Trophoblast cell (in vitro differentiated cells and primary cell): ENCODE results near the gene FKBP10.

ENCODE experiments used
- DNase-seq, 2 donors: peaks; one replicate each; pipeline ENCODE4 v3.0.0-alpha.2; 2016
- H2AFZ ChIP-seq: 2 replicates; pipeline ENCODE4 v1.6.1; 2013; ENCODE audit warnings: low read length, moderate library complexity, mild to moderate bottlenecking; ENCODE audit not compliant: insufficient read depth, poor library complexity
- H2AK5ac ChIP-seq: 2 replicates; pipeline ENCODE4 v1.6.1; 2013; ENCODE audit warnings: mild to moderate bottlenecking, low read length
- H2BK120ac ChIP-seq: 2 replicates; pipeline ENCODE4 v1.6.1; 2013; ENCODE audit warnings: low read length, mild to moderate bottlenecking, moderate library complexity; ENCODE audit not compliant: insufficient read depth, poor library complexity
- H2BK12ac ChIP-seq: 2 replicates; pipeline ENCODE4 v1.6.1; 2013; ENCODE audit warnings: mild to moderate bottlenecking, low read length, moderate library complexity
- H2BK5ac ChIP-seq: 2 replicates; pipeline ENCODE4 v1.6.1; 2013; ENCODE audit warnings: low read length, low read depth, moderate library complexity, mild to moderate bottlenecking; ENCODE audit not compliant: poor library complexity
- H3K14ac ChIP-seq: 2 replicates; pipeline ENCODE4 v1.6.1; 2013; ENCODE audit warnings: mild to moderate bottlenecking, low read length
- H3K18ac ChIP-seq: 2 replicates; pipeline ENCODE4 v1.6.1; 2013; ENCODE audit warnings: mild to moderate bottlenecking, low read length
- H3K23ac ChIP-seq: 2 replicates; pipeline ENCODE4 v1.6.1; 2013; ENCODE audit warnings: low read length
- H3K27ac ChIP-seq: 2 replicates; pipeline ENCODE4 v1.5.1; 2013; ENCODE audit warnings: low read depth, mild to moderate bottlenecking, inconsistent platforms, low read length, moderate library complexity
- H3K27me3 ChIP-seq: 2 replicates; pipeline ENCODE4 v1.6.1; 2013; ENCODE audit warnings: inconsistent platforms, mild to moderate bottlenecking, low read length, moderate library complexity; ENCODE audit not compliant: insufficient read depth
- H3K36me3 ChIP-seq, 2 experiments: 1 replicate in 1 of 2; 2 replicates in 1 of 2; pipeline ENCODE4 v1.6.1; 2013; ENCODE audit warnings: low read length in 2 of 2, mild to moderate bottlenecking in 2 of 2, moderate library complexity in 1 of 2; ENCODE audit not compliant: insufficient read depth in 2 of 2, control insufficient read depth in 1 of 2
- H3K4ac ChIP-seq: 2 replicates; pipeline ENCODE4 v1.6.1; 2013; ENCODE audit warnings: low read depth, mild to moderate bottlenecking, low read length, moderate library complexity
- H3K4me1 ChIP-seq, 2 experiments: 1 replicate in 1 of 2; 2 replicates in 1 of 2; pipeline ENCODE4 v1.6.1; 2013; ENCODE audit warnings: low read length in 2 of 2, mild to moderate bottlenecking in 2 of 2, moderate library complexity in 1 of 2; ENCODE audit not compliant: insufficient read depth in 2 of 2, control insufficient read depth in 1 of 2
- H3K4me2 ChIP-seq: 2 replicates; pipeline ENCODE4 v1.6.1; 2013; ENCODE audit warnings: inconsistent platforms, mild to moderate bottlenecking, low read length, moderate library complexity
- H3K4me3 ChIP-seq: 2 replicates; pipeline ENCODE4 v1.5.1; 2013; ENCODE audit warnings: mild to moderate bottlenecking, low read depth, low read length, inconsistent platforms
- H3K79me1 ChIP-seq: one replicate; pipeline ENCODE4 v1.6.1; 2013; ENCODE audit warnings: low read length
- H3K79me2 ChIP-seq: 2 replicates; pipeline ENCODE4 v1.6.1; 2013; ENCODE audit warnings: low read length, mild to moderate bottlenecking; ENCODE audit not compliant: control insufficient read depth, insufficient read depth, poor library complexity
- H3K9ac ChIP-seq: 2 replicates; pipeline ENCODE4 v1.6.1; 2013; ENCODE audit warnings: mild to moderate bottlenecking, low read length
- H3K9me3 ChIP-seq: 2 replicates; pipeline ENCODE4 v1.6.1; 2013; ENCODE audit warnings: low read depth, mild to moderate bottlenecking, control low read depth, inconsistent platforms, low read length; ENCODE audit not compliant: insufficient read depth
- H4K12ac ChIP-seq: 2 replicates; pipeline ENCODE4 v1.6.1; 2013; ENCODE audit warnings: low read depth, mild to moderate bottlenecking, low read length, moderate library complexity
- H4K8ac ChIP-seq: 2 replicates; pipeline ENCODE4 v1.6.1; 2013; ENCODE audit warnings: low read depth, mild to moderate bottlenecking, low read length, moderate library complexity
- H4K91ac ChIP-seq: one replicate; pipeline ENCODE4 v1.6.1; 2013; ENCODE audit warnings: low read depth, mild to moderate bottlenecking, low read length, moderate library complexity
- WGBS: extraction: QIAGEN DNeasy Blood & Tissue Kit; methylation state at CpG from one replicate; pipeline ENCODE4 v1.1.7; 2013; ENCODE audit warnings: missing lambda C conversion rate; ENCODE audit not compliant: insufficient read length, insufficient coverage; ENCODE audit errors: extremely low coverage; 5-methylcytosine and 5-hydroxymethylcytosine counted together

The FKBP10 gene

DNA sequence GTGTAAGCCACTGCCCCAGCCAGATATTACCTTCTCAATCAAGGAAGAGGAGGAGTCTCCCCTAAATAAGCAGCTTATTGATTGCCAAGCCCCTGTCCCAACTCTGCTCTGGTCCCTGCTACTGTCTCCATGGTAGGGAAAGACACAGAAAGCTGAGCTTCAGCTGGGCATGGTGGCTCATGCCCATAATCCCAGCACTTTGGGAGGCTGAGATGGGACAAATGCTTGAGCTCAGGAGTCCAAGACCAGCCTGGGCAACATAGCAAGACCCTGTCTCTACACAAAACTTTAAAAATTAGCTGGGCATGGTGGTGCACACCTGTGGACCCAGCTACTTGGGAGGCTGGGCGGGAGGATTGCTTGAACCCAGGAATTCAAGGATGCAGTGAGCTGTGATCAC lies 32.9 kb upstream of the FKBP10 start:
- H3K79me2 ChIP-seq: peaks cover 57% of the 10 kb centered on the region
- no peak overlapping the region for H4K8ac ChIP-seq
- no peak for DNase-seq
- H3K4me3 ChIP-seq: no peak overlapping the region
- no peak overlapping the region for H3K23ac ChIP-seq
- no peak overlapping the region for H2AK5ac ChIP-seq
- H3K79me1 ChIP-seq: peaks cover 26% of the 10 kb centered on the region
- H4K91ac ChIP-seq: no peak overlapping the region
- no peak overlapping the region for H3K4me2 ChIP-seq
- no peak overlapping the region for H3K9ac ChIP-seq
- H2BK120ac ChIP-seq: no peak overlapping the region
- H3K4me1 ChIP-seq: peaks cover 51% of the 10 kb centered on the region in 2 experiments
- H3K36me3 ChIP-seq: peaks cover 34 to 44% of the 10 kb centered on the region in 2 experiments
- H3K27ac ChIP-seq: no peak overlapping the region
- no peaks in the 10 kb centered on the region for H3K9me3 ChIP-seq
- H3K18ac ChIP-seq: no peak overlapping the region
- no peak overlapping the region for H2AFZ ChIP-seq
- H2BK12ac ChIP-seq: no peak overlapping the region
- no CpG with 5 or more reads among the region's 1 CpG for WGBS
- no peaks in the 10 kb centered on the region for H3K27me3 ChIP-seq
- H3K4ac ChIP-seq: peak overlapping the region; percentile 95
- no peak overlapping the region for H4K12ac ChIP-seq
- H2BK5ac ChIP-seq: no peak overlapping the region
- H3K14ac ChIP-seq: no peak overlapping the region

DNA sequence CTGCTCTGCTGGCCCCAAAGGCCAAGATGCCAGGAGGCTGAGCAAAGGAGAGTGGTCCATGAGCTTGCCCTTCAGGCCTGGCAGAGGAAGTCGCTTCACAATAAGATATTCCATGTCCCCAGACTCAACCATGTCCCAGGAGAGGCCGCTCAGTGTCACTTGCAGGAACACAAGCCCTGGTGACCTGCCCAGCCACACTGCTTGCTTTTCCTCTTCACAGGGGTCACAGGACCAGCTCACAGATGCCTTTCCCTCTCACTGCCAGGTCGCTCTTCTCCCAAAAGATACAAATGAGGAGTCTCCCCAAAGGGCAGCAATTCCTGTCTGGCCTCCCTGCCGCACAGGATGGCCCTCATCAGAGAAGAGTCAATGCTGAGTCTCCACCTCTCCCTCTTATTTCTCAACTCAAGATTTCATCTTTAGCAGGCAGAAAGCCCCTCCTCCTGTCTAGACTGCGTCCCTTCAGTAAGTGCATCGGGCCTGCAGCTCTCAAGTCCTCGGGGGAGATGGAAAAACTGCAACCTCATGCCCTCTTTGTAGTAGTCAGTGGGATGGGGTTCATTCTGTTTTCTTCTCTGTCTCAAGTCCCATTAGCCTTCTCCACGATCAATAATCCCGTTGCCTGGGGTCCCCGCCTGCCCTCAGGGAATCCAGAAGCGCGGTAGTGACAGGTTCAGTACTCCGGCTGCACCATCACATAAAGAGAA lies 31.2 kb upstream of the FKBP10 start:
- H2BK5ac ChIP-seq: peak overlapping the region; percentile 28
- peak in 1 of 2 donors; percentile 37 for DNase-seq
- H3K14ac ChIP-seq: no peak overlapping the region
- peaks cover 22 to 30% of the 10 kb centered on the region in 2 experiments for H3K36me3 ChIP-seq
- no peak overlapping the region for H3K4me3 ChIP-seq
- H2BK12ac ChIP-seq: no peak overlapping the region
- no peak overlapping the region for H4K12ac ChIP-seq
- peak overlapping the region; percentile 68 for H3K27ac ChIP-seq
- no peak overlapping the region for H4K8ac ChIP-seq
- H3K4me2 ChIP-seq: peak overlapping the region; percentile 23
- no CpG with 5 or more reads among the region's 13 CpGs for WGBS
- H3K27me3 ChIP-seq: no peaks in the 10 kb centered on the region
- peaks cover 61% of the 10 kb centered on the region for H3K79me2 ChIP-seq
- H2AFZ ChIP-seq: peak overlapping the region; percentile 37
- no peak overlapping the region for H2AK5ac ChIP-seq
- H3K18ac ChIP-seq: no peak overlapping the region
- H4K91ac ChIP-seq: peak overlapping the region; percentile 4
- H3K4me1 ChIP-seq: peaks cover 38 to 40% of the 10 kb centered on the region in 2 experiments
- peak overlapping the region; percentile 59 for H3K4ac ChIP-seq
- peaks cover 30% of the 10 kb centered on the region for H3K79me1 ChIP-seq
- no peaks in the 10 kb centered on the region for H3K9me3 ChIP-seq
- no peak overlapping the region for H2BK120ac ChIP-seq
- H3K23ac ChIP-seq: no peak overlapping the region
- H3K9ac ChIP-seq: no peak overlapping the region

DNA sequence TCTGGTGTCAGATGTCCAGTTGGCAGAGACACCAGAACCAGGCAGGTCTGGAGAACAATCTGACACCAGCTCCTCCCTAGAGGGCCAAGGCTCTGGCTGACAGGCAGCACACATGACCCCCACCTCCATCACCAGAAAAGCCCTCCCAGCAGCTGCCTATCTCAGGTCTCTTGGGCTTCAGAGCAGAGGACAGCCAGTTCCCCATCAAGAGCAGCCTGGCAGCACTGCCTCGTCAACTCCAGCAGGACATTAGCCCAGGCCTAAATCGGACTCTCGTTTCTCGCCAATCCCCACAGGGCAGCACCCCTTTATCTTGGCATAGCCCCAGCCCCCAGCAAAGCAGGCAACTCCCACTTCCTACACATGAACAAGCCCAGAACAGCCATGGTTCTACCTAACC lies 30.7 kb upstream of the FKBP10 start:
- Histone ChIP-seq H3K9me3 (no peaks in the 10 kb centered on the region), H3K23ac (peak overlapping the region; percentile 58), H2AK5ac (peak overlapping the region; percentile 27), H3K36me3 (peaks cover 19 to 27% of the 10 kb centered on the region in 2 experiments), H4K8ac (peak overlapping the region; percentile 33), H2BK12ac (peak overlapping the region; percentile 37), H2BK5ac (peak overlapping the region; percentile 35), H4K12ac (no peak overlapping the region), H4K91ac (peak overlapping the region; percentile 4), H3K79me1 (peaks cover 30% of the 10 kb centered on the region), H3K4me3 (no peak overlapping the region), H3K79me2 (peaks cover 59% of the 10 kb centered on the region), H2BK120ac (no peak overlapping the region), H3K14ac (peak overlapping the region; percentile 38), H3K4ac (peak overlapping the region; percentile 59), H2AFZ (peak overlapping the region; percentile 15), H3K4me2 (peak overlapping the region; percentile 23), H3K27me3 (no peaks in the 10 kb centered on the region), H3K27ac (peak overlapping the region; percentile 68), H3K9ac (peak overlapping the region; percentile 51), H3K4me1 (peaks cover 36 to 37% of the 10 kb centered on the region in 2 experiments), H3K18ac (peak overlapping the region; percentile 51)
- WGBS: no CpG with 5 or more reads among the region's 4 CpGs
- no peak for DNase-seq

DNA sequence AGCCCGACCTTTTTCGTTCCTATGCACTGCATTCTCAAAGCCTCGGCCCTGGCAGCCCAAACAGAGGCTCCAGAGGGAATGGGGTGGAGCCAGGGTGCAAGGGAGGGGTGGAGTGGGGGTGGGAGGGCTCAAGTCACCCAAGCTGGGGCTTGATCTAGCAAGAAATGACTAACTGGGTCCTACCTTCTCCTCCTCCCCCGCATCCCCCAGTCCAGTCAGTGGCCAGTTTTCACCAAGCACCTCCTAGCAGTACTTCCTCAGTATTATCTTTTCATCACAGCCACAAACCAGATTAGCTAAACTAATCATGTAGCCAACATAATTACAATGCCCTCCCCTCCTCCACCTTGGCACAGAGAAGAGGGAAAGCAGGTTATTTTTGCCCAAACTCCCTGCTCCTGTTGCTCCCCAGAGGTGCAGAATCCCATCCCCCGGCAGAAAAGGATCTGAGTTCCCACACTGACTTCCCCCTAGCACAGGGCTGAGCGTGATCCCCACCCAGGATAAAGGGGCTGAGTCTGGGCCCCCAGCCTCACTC lies 28.5 kb upstream of the FKBP10 start:
- H3K4me3 ChIP-seq: peak overlapping the region; percentile 51

More for the DNA sequence above, 28.5 kb upstream of the FKBP10 start:
- Histone ChIP-seq H3K4ac (peak overlapping the region; percentile 94), H3K79me1 (peaks cover 26% of the 10 kb centered on the region), H3K18ac (peak overlapping the region; percentile 79), H3K4me2 (peak overlapping the region; percentile 83), H3K9ac (peak overlapping the region; percentile 71), H3K4me1 (peaks cover 25 to 27% of the 10 kb centered on the region in 2 experiments), H3K9me3 (no peaks in the 10 kb centered on the region), H2BK120ac (peak overlapping the region; percentile 48), H3K14ac (peak overlapping the region; percentile 48), H3K23ac (no peak overlapping the region), H3K79me2 (peaks cover 52% of the 10 kb centered on the region), H4K12ac (no peak overlapping the region), H3K36me3 (peaks cover 13 to 18% of the 10 kb centered on the region in 2 experiments), H4K8ac (peak overlapping the region; percentile 67), H2BK12ac (peak overlapping the region; percentile 47), H2AK5ac (peak overlapping the region; percentile 42), H4K91ac (peak overlapping the region; percentile 21), H3K27ac (peak overlapping the region; percentile 83), H2AFZ (no peak overlapping the region), H2BK5ac (peak overlapping the region; percentile 85), H3K27me3 (no peaks in the 10 kb centered on the region)
- DNase-seq: peak in 1 of 2 donors; percentile 38
- WGBS: no CpG with 5 or more reads among the region's 6 CpGs
